Measurements from ENCODE around the gene PDE4B. TPM values are rescaled to one million over a fixed set of nuclear protein-coding genes. Genes with fewer than 3 reads are reported as not detected.

The PDE4B gene
- 10 to 100 TPM; 42.2 to 71.2 TPM for total RNA-seq

DNA sequence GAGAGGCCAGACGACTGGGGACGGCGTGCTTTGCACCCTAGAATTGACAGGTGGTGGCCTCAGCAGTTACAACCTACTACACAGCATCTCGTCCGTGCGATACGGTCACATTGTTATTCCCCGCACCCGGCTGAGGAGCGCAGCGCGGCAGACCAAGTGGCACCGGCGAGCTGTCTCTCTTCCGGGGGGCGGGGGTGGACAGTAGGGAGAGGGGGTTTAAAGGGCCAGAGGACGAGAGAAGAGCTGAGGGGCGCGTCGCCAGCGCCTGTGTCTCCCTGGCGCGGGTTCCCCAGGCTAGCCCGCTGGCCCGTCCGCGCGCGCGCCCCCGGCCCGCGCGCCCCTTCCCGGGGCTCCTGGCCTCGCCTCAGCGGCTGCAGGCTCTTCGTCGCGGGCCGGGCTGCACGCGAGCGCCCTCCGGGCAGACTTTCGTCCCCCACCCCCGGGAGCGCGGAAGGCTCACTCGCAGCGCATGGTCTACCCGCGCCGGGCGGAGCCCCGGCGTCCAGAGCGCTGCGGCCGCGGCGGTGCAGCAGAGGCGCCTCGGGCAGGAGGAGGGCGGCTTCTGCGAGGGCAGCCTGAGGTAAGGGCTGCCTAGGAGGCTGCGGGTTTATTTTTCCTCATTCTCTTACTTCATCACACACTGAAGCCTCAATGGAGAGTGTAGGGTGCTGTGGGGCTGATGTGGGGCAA lies at the start of gene PDE4B:
Gene PDE4B, plus strand, starts transcription at position 227 of the 690 bp plus-strand sequence.
- H3K27ac Mint-ChIP-seq: no peak within 1 kb of the TSS

DNA sequence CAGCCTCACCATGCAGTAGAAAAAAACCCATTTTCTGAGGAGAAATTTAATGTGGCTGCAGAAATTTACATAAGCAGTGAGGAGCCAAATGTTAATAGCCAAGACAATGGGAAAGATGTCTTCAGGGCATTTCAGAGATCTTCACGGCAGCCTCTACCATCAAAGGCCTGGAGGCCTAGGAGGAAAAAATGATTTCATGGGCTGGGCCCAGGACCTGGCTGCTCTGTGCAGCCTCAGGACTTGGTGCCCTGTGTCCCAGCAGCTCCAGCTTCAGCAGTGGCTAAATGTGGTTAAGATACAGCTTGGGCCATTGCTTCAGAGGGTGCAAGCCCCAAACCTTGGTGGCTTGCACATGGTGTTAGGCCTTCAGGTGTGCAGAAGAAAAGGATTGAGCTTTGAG lies 48.0 kb upstream of the PDE4B start:
- Mint-ChIP-seq H3K4me1 (no peaks in the 10 kb centered on the region), H3K27ac (no peak overlapping the region), H3K36me3 (no peaks in the 10 kb centered on the region), H3K9me3 (ENCODE audit: low read depth) (peaks cover 11% of the 10 kb centered on the region), H3K27me3 (peaks cover 30% of the 10 kb centered on the region), H3K4me3 (no peak overlapping the region)
- CTCF ChIA-PET: no interaction called here
- ATAC-seq (no peak), DNase-seq (no peak)

More for the DNA sequence above, at the start of gene PDE4B:
- ATAC-seq: peak; percentile 64
- Mint-ChIP-seq H3K4me3 (peak within 1 kb of the TSS; percentile 51), H3K9me3 (ENCODE audit: low read depth) (peaks cover 6% of the 10 kb centered on the region), H3K36me3 (peaks cover 8% of the 10 kb centered on the region), H3K27me3 (peaks cover 83% of the 10 kb centered on the region), H3K4me1 (peaks cover 16% of the 10 kb centered on the region)
- CTCF ChIA-PET: no interaction called here
- no peak for DNase-seq

DNA sequence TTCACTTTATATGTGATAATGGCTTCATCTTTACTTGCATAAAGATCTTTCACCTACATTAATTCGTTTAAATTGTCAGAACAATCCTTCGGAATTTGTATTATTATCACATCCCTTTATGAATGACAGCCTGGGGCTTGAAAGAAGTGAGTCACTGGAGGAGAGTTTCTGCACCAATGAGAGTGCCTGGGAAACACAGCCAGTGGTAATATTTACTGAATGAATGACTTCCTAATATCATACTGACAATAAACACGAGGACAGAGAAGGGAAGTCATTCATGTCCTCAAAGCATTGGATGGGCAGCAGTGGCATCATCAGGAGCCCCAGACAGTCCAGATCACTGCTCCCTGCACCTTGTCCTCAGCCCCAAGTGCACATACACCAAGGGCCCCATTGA lies 40.7 kb upstream of the PDE4B start:
- no peaks in the 10 kb centered on the region for H3K9me3 Mint-ChIP-seq (ENCODE audit: low read depth)
- H3K27me3 Mint-ChIP-seq: peaks cover 50% of the 10 kb centered on the region
- H3K36me3 Mint-ChIP-seq: no peaks in the 10 kb centered on the region
- CTCF ChIA-PET: no interaction called here
- DNase-seq (no peak), ATAC-seq (no peak)
- no peak overlapping the region for H3K4me3 Mint-ChIP-seq
- H3K4me1 Mint-ChIP-seq: no peaks in the 10 kb centered on the region
- H3K27ac Mint-ChIP-seq: no peak overlapping the region

DNA sequence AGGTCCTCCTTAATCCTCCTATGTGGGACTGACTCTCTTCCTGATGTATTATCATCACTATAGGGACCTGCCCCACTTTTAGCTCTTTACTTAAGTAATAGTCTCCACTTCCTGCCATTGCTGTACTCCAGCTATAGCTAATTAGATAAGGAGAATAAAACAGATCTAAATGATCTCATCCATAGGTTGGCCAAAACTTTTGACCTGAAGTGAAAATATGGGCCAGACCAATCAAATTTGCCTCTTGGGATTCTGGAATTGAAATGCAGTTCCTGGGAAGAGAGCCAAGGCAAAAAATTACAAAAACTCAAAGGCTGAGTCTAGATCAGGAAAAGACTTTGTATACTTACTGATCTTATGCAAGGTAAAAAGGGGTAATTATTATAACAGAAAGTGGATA lies 36.1 kb upstream of the PDE4B start:
- Mint-ChIP-seq H3K36me3 (no peaks in the 10 kb centered on the region), H3K27me3 (peaks cover 44% of the 10 kb centered on the region), H3K4me1 (no peaks in the 10 kb centered on the region), H3K27ac (no peak overlapping the region), H3K9me3 (ENCODE audit: low read depth) (no peaks in the 10 kb centered on the region), H3K4me3 (no peak overlapping the region)
- ATAC-seq (no peak), DNase-seq (no peak)
- CTCF ChIA-PET: no interaction called here

DNA sequence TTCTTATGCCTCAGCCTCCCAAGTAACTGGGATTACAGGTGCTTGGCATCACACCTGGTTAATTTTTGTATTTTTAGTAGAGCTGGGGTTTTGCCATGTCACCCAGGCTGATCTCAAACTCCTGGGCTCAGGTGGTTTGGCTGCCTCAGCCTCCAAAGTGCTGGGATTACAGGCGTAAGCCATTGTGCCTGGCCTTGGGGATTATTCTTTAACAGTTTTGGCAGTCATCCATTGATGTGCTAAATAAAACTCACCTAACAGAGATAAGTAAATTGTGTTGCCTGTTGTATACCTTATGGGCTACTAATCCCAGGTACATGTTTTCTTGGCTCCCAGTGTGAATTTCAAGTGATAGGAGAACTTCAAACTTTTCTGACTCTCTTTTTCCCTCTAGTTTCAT lies 35.2 kb upstream of the PDE4B start:
- Mint-ChIP-seq H3K4me3 (no peak overlapping the region), H3K27ac (no peak overlapping the region), H3K27me3 (peaks cover 43% of the 10 kb centered on the region), H3K9me3 (ENCODE audit: low read depth) (no peaks in the 10 kb centered on the region), H3K4me1 (no peaks in the 10 kb centered on the region), H3K36me3 (no peaks in the 10 kb centered on the region)
- CTCF ChIA-PET: no interaction called here
- no peak for DNase-seq
- no peak for ATAC-seq

DNA sequence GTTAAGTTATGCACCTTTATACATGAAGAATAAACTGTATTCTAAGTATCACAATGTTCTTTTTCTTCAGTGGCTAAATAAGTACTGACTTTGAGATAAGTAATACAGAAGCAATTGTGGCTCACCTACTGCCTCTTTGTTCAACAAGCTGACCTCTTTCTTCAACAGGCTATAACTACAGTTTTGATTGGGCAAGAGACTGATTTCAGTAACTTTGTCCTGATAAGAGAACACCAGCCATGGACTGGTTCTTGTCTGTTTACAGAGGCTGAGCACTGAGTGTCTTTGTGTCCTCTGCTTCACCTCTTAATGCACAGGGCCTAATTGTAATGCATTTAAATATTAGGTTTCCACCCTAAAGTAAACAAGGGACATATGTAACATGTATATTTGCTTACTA lies 34.6 kb upstream of the PDE4B start:
- H3K4me1 Mint-ChIP-seq: no peaks in the 10 kb centered on the region
- H3K36me3 Mint-ChIP-seq: no peaks in the 10 kb centered on the region
- CTCF ChIA-PET: no interaction called here
- ATAC-seq: no peak
- H3K9me3 Mint-ChIP-seq (ENCODE audit: low read depth): no peaks in the 10 kb centered on the region
- no peak overlapping the region for H3K4me3 Mint-ChIP-seq
- H3K27ac Mint-ChIP-seq: no peak overlapping the region
- DNase-seq: no peak
- H3K27me3 Mint-ChIP-seq: peaks cover 39% of the 10 kb centered on the region

DNA sequence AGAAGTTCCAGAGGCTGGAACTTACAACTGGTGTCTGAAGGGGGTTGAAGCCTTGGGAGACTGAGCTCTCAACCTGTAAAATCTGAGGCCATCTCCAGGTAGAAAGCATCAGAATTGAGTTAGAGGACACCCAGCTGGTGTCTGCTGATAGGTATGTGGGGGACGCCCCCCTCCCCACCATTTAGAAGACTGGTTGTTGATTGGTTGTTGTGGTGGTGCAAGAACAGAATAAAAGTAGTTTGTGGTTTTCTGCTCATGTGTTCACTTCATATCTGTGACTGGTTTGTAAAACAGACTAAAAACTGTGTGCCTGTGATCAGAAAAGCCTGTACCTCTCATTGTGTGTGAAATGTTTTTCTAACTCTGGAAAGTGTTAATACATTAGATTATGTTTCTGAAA lies 33.2 kb upstream of the PDE4B start:
- DNase-seq (no peak), ATAC-seq (no peak)
- Mint-ChIP-seq H3K4me1 (no peaks in the 10 kb centered on the region), H3K27me3 (peaks cover 28% of the 10 kb centered on the region), H3K9me3 (ENCODE audit: low read depth) (no peaks in the 10 kb centered on the region), H3K27ac (no peak overlapping the region), H3K36me3 (no peaks in the 10 kb centered on the region), H3K4me3 (no peak overlapping the region)
- CTCF ChIA-PET: no interaction called here

DNA sequence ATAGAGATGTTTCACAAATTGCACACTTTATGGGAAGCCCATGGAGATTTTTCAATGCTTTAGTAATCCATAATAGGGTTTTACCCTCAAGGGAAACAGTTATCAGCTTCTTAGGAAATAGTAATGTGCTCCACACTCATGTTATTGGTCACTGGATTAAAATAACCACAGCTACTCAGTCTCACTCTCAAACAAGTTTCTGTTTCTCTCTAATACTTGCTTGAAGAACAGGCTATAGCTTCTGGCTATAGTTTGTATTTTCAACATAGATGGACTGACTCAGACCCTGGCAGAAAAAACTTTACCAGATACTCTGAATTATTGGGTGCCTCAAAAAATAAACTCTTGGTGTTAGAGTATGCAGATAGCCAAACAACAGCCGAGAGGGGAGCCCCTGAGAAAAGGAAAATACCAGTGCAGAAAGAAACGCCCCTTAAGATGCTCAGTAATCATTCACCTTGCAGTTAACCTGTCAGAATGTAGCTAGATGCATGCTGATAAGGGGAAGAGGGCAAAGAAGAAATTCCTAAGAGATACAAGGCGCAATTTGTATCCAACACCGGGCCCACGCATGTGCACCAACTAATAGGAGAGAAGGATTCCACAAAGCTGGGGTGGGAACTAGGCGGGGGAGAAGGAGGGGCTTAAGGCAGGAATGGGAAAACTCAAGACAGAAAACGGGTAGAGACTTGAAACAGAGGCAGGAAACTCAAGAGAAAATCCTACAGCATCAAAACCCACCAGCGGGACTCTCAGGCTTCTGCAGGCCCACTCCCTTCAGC lies 30.4 kb upstream of the PDE4B start:
- no peak overlapping the region for H3K27ac Mint-ChIP-seq
- peak; percentile 27 for ATAC-seq
- peaks cover 3% of the 10 kb centered on the region for H3K9me3 Mint-ChIP-seq (ENCODE audit: low read depth)
- CTCF ChIA-PET: interaction anchor here (0.8 kb wide), 1 partner anchor 74 kb away, joined by 3 read pairs; no protein-coding TSS in a partner anchor
- no peak for DNase-seq
- no peaks in the 10 kb centered on the region for H3K4me1 Mint-ChIP-seq
- H3K27me3 Mint-ChIP-seq: peaks cover 34% of the 10 kb centered on the region
- no peaks in the 10 kb centered on the region for H3K36me3 Mint-ChIP-seq
- H3K4me3 Mint-ChIP-seq: no peak overlapping the region

DNA sequence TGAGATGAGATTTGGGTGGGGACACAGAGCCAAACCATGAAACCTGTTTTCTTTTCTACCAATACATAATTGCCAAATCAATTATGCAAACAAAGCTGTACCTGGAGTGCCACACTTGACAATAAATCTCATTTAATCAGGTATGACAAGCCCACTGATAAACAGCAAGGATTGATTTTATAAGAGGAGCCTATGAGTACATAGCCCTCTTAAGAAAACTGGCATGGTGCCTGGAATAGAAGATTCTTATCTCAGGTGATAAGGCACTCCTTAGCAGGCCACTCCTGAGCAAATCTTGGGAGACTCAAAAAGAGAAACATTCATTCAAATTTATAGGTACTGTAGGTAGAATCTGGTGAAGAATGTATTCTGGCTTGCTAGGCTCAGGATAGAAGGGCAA lies 28.6 kb upstream of the PDE4B start:
- no peak for ATAC-seq
- H3K9me3 Mint-ChIP-seq (ENCODE audit: low read depth): peaks cover 3% of the 10 kb centered on the region
- no peak overlapping the region for H3K4me3 Mint-ChIP-seq

DNA sequence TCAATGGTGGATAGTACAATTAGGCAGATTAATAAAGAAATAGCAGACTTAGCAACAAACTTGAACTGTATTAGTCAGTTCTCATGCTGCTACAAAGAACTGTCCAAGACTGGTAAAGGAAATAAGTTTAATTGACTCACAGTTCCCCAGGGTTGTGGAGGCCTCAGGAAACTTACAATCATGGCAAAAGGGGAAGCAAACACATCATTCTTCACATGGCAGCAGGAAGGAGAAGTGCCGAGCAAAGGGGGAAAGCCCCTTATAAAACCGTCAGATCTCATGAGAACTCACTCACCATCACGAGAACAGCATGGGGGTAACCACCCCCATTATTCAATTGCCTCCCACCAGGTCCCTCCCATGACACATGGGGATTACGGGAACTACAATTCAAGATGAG lies 27.1 kb upstream of the PDE4B start:
- Mint-ChIP-seq H3K4me1 (no peaks in the 10 kb centered on the region), H3K4me3 (no peak overlapping the region), H3K27ac (no peak overlapping the region), H3K9me3 (ENCODE audit: low read depth) (peaks cover 3% of the 10 kb centered on the region), H3K36me3 (no peaks in the 10 kb centered on the region), H3K27me3 (peaks cover 32% of the 10 kb centered on the region)
- DNase-seq (no peak), ATAC-seq (no peak)
- CTCF ChIA-PET: no interaction called here

More for the DNA sequence above, 28.6 kb upstream of the PDE4B start:
- H3K27me3 Mint-ChIP-seq: peaks cover 31% of the 10 kb centered on the region
- H3K36me3 Mint-ChIP-seq: no peaks in the 10 kb centered on the region
- DNase-seq: no peak
- no peak overlapping the region for H3K27ac Mint-ChIP-seq
- CTCF ChIA-PET: no interaction called here
- H3K4me1 Mint-ChIP-seq: no peaks in the 10 kb centered on the region

DNA sequence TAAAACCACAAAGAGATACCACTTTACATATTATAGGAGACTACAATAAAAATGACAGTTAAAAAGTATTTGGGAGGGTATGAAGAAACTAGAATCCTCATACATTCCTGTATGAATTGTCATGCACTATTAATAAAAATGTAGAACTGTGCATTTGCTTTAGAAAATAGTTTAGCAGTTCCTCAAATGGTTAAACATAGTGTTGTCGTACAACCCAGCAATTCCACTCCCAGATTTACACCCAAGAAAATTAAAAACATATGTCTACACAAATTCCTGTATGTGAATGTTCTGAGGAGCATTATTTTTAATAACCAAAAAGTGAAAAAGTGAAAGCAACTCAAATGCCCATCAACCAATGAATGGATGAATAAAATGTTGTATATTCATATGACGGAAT lies 23.1 kb upstream of the PDE4B start:
- CTCF ChIA-PET: no interaction called here
- DNase-seq: no peak
- peaks cover 13% of the 10 kb centered on the region for H3K4me1 Mint-ChIP-seq

DNA sequence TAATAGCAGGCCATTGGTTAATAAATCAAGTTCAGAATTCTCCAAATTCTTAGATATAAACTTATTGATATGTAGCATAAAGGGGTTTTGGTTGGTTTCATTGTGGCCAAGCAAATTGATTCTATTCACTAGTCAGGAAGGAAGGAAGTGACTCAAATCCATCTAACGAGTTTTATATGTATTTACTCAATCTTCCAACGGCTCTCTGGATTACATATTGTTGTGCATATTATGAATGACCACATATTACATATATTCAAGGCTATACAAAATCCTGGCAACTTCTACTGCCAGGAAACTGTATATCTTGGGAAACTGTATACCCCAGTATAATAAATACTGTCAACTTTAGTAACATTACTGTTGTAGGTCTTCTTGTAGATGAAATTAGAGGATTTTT lies 20.1 kb upstream of the PDE4B start:
- Mint-ChIP-seq H3K4me3 (no peak overlapping the region), H3K27ac (no peak overlapping the region), H3K27me3 (peaks cover 22% of the 10 kb centered on the region), H3K9me3 (ENCODE audit: low read depth) (peaks cover under 1% of the 10 kb centered on the region), H3K36me3 (peaks cover 23% of the 10 kb centered on the region), H3K4me1 (peaks cover 13% of the 10 kb centered on the region)
- ATAC-seq (no peak), DNase-seq (no peak)
- CTCF ChIA-PET: no interaction called here

More for the DNA sequence above, 23.1 kb upstream of the PDE4B start:
- peaks cover 21% of the 10 kb centered on the region for H3K36me3 Mint-ChIP-seq
- H3K9me3 Mint-ChIP-seq (ENCODE audit: low read depth): peaks cover 3% of the 10 kb centered on the region
- ATAC-seq: no peak
- H3K27ac Mint-ChIP-seq: no peak overlapping the region
- no peak overlapping the region for H3K4me3 Mint-ChIP-seq
- peaks cover 28% of the 10 kb centered on the region for H3K27me3 Mint-ChIP-seq

DNA sequence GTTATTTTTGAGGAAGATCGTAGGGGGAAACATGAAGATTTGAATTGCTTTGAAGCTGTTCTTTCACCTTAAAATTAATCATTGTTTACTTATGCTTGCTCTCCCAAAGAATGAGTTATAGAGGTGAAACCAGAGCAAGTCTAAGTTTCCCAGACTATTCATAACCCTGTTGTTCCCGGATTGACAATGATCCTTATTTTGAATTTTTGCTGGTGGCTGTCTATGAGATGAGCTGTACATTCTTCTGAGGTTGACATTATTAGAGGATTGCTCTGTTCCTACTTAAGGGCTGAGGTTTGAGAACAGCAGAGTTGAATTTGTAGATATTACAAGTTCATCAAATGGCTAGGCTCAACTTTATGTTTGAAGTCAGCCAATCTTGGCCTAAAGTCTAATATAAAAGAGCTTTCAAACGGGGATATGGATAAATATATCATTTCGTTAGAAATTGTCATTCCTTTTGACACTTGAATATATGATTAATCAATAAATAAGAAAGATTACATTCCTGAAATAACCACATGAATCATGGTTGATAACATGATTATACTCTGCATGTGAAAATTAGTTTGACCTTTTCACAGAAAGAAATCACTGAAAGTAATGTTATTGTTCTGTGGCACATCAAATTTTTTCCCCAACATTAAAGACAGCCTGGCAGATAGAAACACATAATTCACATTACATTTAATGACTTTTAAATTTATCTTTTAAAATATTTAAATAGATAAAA lies 19.1 kb upstream of the PDE4B start:
- peaks cover 25% of the 10 kb centered on the region for H3K36me3 Mint-ChIP-seq
- peaks cover 3% of the 10 kb centered on the region for H3K9me3 Mint-ChIP-seq (ENCODE audit: low read depth)
- H3K27me3 Mint-ChIP-seq: peaks cover 25% of the 10 kb centered on the region
- H3K27ac Mint-ChIP-seq: no peak overlapping the region
- CTCF ChIA-PET: no interaction called here
- H3K4me3 Mint-ChIP-seq: no peak overlapping the region
- ATAC-seq: no peak
- no peak for DNase-seq
- H3K4me1 Mint-ChIP-seq: peaks cover 13% of the 10 kb centered on the region

DNA sequence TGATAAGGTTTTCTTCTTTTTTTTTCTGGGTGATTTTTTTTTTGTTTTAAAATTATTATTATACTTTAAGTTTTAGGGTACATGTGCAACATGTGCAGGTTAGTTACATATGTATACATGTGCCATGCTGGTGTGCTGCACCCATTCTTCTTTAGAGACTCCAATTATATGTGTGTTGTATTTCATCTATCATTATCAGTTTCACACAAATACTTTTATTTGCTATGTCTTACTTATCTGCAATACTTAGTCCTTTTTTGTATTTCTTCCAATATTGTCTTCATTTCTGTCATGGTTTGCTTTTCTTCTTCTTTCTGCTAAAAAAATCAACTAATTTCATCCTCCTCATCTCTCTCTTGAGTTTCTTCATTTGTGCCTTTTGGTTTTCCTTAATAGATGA lies 3.9 kb upstream of the PDE4B start:
- Mint-ChIP-seq H3K4me3 (no peak overlapping the region), H3K9me3 (ENCODE audit: low read depth) (peaks cover 6% of the 10 kb centered on the region), H3K36me3 (peaks cover 8% of the 10 kb centered on the region), H3K4me1 (peaks cover 12% of the 10 kb centered on the region), H3K27ac (no peak overlapping the region), H3K27me3 (peaks cover 63% of the 10 kb centered on the region)
- CTCF ChIA-PET: no interaction called here
- ATAC-seq (no peak), DNase-seq (no peak)
